Glutamatergic neuron (in vitro differentiated cells): ENCODE results near the gene ANKLE2. TPM values are rescaled to one million over a fixed set of nuclear protein-coding genes. Genes with fewer than 3 reads are reported as not detected.

Experiments
- DNase-seq: peaks from one replicate; pipeline ENCODE4 v3.0.0; 2022
- H3K27ac Mint-ChIP-seq: one replicate; pipeline ENCODE4 v1.8.0; 2020; ENCODE audit warnings: mild to moderate bottlenecking, mixed read lengths, inconsistent platforms; ENCODE audit not compliant: unreplicated experiment
- H3K27me3 Mint-ChIP-seq: one replicate; pipeline ENCODE4 v1.8.0; 2020; ENCODE audit warnings: mild to moderate bottlenecking, moderate library complexity, mixed read lengths, inconsistent platforms; ENCODE audit not compliant: unreplicated experiment
- H3K36me3 Mint-ChIP-seq: one replicate; pipeline ENCODE4 v1.8.0; 2020; ENCODE audit warnings: mild to moderate bottlenecking, mixed read lengths, inconsistent platforms; ENCODE audit not compliant: unreplicated experiment
- H3K4me1 Mint-ChIP-seq: one replicate; pipeline ENCODE4 v1.8.0; 2020; ENCODE audit warnings: mild to moderate bottlenecking, low read depth, mixed read lengths, inconsistent platforms; ENCODE audit not compliant: unreplicated experiment
- H3K4me3 Mint-ChIP-seq: one replicate; pipeline ENCODE4 v1.8.0; 2020; ENCODE audit warnings: mild to moderate bottlenecking, mixed read lengths, inconsistent platforms; ENCODE audit not compliant: unreplicated experiment
- H3K9me3 Mint-ChIP-seq: one replicate; pipeline ENCODE4 v1.8.0; 2020; ENCODE audit warnings: mild to moderate bottlenecking, moderate library complexity, mixed read lengths, inconsistent platforms; ENCODE audit not compliant: unreplicated experiment
- CTCF ChIP-seq: fragments of 200-600 bp; sonication (generic); IDR thresholded peaks from one replicate; pipeline ENCODE4 v1.5.0; 2021; ENCODE audit not compliant: partially characterized antibody, unreplicated experiment
- total RNA-seq: library from RNA; stranded (reverse); fragmentation: NEBNext Ultra II Directional; extraction: Animal tissue kit (Norgen Biotek cat#: 25700); gene quantifications from one replicate; pipeline ENCODE4 v1.2.1, GENCODE V29; 2021; ENCODE audit not compliant: unreplicated experiment

The ANKLE2 gene
- total RNA-seq, 1 donor from 2014 or later: 105 TPM

- peaks cover 8% of the 10 kb centered on the region for H3K36me3 Mint-ChIP-seq
These were observed 84.1 kb downstream of the ANKLE2 start for GRCh38 chr12:132677492-132677891.

GRCh38 chr12:132675757-132676432 lies 85.7 kb downstream of the ANKLE2 start:
- H3K4me1 Mint-ChIP-seq: no peaks in the 10 kb centered on the region
- no peak for DNase-seq
- H3K36me3 Mint-ChIP-seq: peaks cover 8% of the 10 kb centered on the region
- peak overlapping the region; percentile 11 for H3K4me3 Mint-ChIP-seq
- H3K27me3 Mint-ChIP-seq: peaks cover 4% of the 10 kb centered on the region
- no peak for TF ChIP-seq CTCF
- no peaks in the 10 kb centered on the region for H3K9me3 Mint-ChIP-seq
- no peak overlapping the region for H3K27ac Mint-ChIP-seq

More at GRCh38 chr12:132677492-132677891, 84.1 kb downstream of the ANKLE2 start:
- Mint-ChIP-seq H3K9me3 (no peaks in the 10 kb centered on the region), H3K4me3 (no peak overlapping the region), H3K27ac (no peak overlapping the region), H3K27me3 (peaks cover 4% of the 10 kb centered on the region), H3K4me1 (no peaks in the 10 kb centered on the region)
- TF ChIP-seq CTCF: no peak
- DNase-seq: no peak

Other genes starting within 250 kb of the ANKLE2 start
- gene LRCOL1, start 151.2 kb downstream of the ANKLE2 start, total RNA-seq: not detected
- gene P2RX2, start 143.1 kb downstream of the ANKLE2 start, total RNA-seq: 4.1 TPM
- gene POLE, start 74.5 kb downstream of the ANKLE2 start, total RNA-seq: 38.6 TPM
- 9.8 TPM for gene PXMP2, start 74.2 kb downstream of the ANKLE2 start, total RNA-seq
- gene PGAM5, start 51.0 kb downstream of the ANKLE2 start, total RNA-seq: 29.1 TPM
- gene GOLGA3, start 67.0 kb upstream of the ANKLE2 start, total RNA-seq: 50.6 TPM
- gene CHFR, start 125.8 kb upstream of the ANKLE2 start, total RNA-seq: 90.7 TPM
- 21.7 TPM for gene ZNF605, start 194.5 kb upstream of the ANKLE2 start, total RNA-seq
- 15.9 TPM for gene ZNF26, start 224.5 kb upstream of the ANKLE2 start, total RNA-seq